Activated T-helper 1 cell treated with anti-CD3 and anti-CD28 coated beads, Interleukin-12 subunit alpha, Interleukin-12 subunit beta, Interleukin-2, Interleukin-4 antibody, amounts not matched to agents 30 ng/mL and 10 ng/mL and 1 ng/mL, durations not matched to agents 14 hours and 24 hours and 36 hours (primary cell): Measurements from ENCODE around the gene MTHFD2. TPM values are rescaled to one million over a fixed set of nuclear protein-coding genes. Genes with fewer than 3 reads are reported as not detected.

Experiments used
- DNase-seq: peaks from one replicate; pipeline ENCODE4 v3.0.0; 2021; ENCODE audit warnings: low spot score
- H3K27ac Mint-ChIP-seq: one replicate; pipeline ENCODE4 v1.8.0; 2021; ENCODE audit warnings: mild to moderate bottlenecking, mixed read lengths
- H3K27me3 Mint-ChIP-seq: one replicate; pipeline ENCODE4 v1.8.0; 2022; ENCODE audit warnings: mild to moderate bottlenecking, moderate library complexity, mixed read lengths; ENCODE audit not compliant: insufficient read depth
- H3K36me3 Mint-ChIP-seq: one replicate; pipeline ENCODE4 v1.8.0; 2021; ENCODE audit warnings: low read depth, mixed read lengths
- H3K4me1 Mint-ChIP-seq: one replicate; pipeline ENCODE4 v1.8.0; 2021; ENCODE audit warnings: low read depth, mixed read lengths
- H3K4me3 Mint-ChIP-seq: one replicate; pipeline ENCODE4 v1.8.0; 2021; ENCODE audit warnings: mild to moderate bottlenecking, moderate library complexity, mixed read lengths
- H3K9me3 Mint-ChIP-seq: one replicate; pipeline ENCODE4 v1.8.0; 2021; ENCODE audit warnings: mixed read lengths
- intact Hi-C: fragments of 100-400 bp; cut with micrococcal nuclease; formaldehyde crosslinking; loops from one replicate; pipeline ENCODE4 v1.15.1; 2024
- total RNA-seq: library from RNA; stranded (reverse); gene quantifications from 2 replicates; pipeline ENCODE4 v1.2.3, GENCODE V29; 2022

The MTHFD2 gene
- total RNA-seq, 1 donor from 2014 or later: 437 TPM

DNA sequence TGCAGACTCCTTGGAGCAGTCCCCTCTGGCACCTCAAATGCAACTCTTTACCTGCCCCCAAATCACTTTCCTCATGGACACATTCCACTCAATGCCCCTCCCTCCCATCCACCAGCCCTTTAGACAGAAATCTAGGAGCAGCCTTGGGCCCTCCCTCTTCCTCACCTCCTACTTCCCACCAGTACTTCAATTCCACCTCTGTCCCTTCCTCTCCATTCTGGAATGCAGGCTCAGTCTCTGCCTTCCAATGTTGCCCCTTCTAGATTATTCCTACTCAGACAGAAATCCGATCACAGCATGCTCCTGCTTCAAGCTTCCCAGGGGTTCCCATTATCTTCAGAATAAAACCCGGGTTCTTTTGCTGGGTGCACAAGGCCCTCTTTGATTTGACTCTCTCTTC, 62.1 kb downstream of the MTHFD2 start:
- H3K4me3 Mint-ChIP-seq: no peak overlapping the region
- no peaks in the 10 kb centered on the region for H3K4me1 Mint-ChIP-seq
- no peaks in the 10 kb centered on the region for H3K27me3 Mint-ChIP-seq
- intact Hi-C loops: no loop called here
- no peaks in the 10 kb centered on the region for H3K36me3 Mint-ChIP-seq
- no peak overlapping the region for H3K27ac Mint-ChIP-seq
- no peak for DNase-seq
- H3K9me3 Mint-ChIP-seq: no peaks in the 10 kb centered on the region

DNA sequence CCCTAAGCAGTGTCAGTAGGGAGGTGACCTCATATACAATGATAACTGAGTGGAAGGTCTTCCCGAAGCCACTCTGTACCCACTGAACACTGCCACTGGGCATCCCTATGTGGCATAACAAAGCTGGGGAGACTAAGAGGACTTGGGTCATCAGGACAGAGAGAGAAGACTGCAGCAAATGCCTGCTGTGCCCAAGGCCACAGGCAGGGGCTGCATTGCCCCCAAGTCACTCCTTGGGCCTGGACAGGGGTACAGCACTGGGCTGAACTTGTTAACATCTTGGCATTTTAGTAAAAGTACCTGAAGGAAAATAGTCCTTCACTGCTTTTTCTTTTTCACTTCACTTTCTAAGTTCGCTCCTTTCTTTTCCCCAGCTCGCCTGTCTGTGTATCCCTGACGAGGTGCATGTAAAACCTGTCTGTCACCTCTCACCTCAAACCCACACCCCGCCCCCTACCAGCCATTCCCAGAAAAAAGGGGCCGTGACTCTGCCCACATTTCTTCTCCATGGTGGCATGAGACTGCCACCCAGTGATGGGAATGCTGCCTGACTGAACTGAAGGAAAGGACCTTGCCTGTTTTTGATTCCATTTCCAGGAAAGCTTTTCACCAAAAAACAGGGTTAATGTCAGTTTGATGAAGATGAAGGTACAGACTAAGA, 62.9 kb downstream of the MTHFD2 start:
- no peaks in the 10 kb centered on the region for H3K36me3 Mint-ChIP-seq
- H3K4me1 Mint-ChIP-seq: no peaks in the 10 kb centered on the region
- DNase-seq: no peak
- intact Hi-C loops: no loop called here
- no peak overlapping the region for H3K27ac Mint-ChIP-seq
- no peak overlapping the region for H3K4me3 Mint-ChIP-seq
- no peaks in the 10 kb centered on the region for H3K9me3 Mint-ChIP-seq
- no peaks in the 10 kb centered on the region for H3K27me3 Mint-ChIP-seq

DNA sequence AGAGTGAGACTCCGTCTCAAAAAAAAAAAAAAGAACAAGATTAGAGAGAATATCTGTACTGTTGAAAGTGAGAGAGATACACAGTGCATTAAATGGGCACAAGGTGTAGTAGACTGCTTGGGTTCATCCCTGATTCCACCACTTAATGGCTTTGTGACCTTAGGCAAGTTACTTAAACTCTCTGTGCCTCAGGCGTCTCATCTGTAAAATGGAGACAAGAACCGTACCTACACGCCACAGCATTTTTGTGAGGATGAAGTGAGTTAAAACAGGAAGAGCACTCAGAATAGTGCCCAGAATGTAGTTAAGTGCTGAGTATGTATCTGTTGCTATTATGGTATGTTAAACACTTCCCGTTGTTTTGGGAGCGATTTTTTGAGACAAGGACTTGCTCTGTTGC, 64.3 kb downstream of the MTHFD2 start:
- Mint-ChIP-seq H3K9me3 (no peaks in the 10 kb centered on the region), H3K36me3 (no peaks in the 10 kb centered on the region), H3K27me3 (no peaks in the 10 kb centered on the region), H3K27ac (no peak overlapping the region), H3K4me1 (peaks cover 7% of the 10 kb centered on the region), H3K4me3 (no peak overlapping the region)
- intact Hi-C loops: no loop called here
- DNase-seq: no peak

DNA sequence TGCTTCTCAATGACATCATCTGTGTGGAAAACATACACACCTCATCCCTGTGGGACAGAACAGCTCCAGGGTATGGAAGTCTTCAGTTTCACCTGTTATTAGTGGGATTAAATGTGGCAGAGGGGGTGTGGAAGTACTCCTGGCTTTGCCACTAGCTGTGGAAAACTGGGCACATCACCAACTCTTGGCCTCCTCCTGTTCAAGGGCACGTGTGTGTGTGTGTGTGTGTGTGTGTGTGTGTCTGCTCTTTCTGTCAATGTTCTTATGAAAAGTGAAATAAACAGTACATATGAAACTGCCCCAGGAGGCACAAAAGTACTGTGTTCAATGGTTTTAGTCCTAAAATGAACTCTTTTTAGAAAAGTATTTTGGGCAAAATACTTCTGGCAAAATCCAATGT, 65.9 kb downstream of the MTHFD2 start:
- peaks cover 13% of the 10 kb centered on the region for H3K4me1 Mint-ChIP-seq
- H3K36me3 Mint-ChIP-seq: no peaks in the 10 kb centered on the region
- intact Hi-C loops: no loop called here
- H3K27ac Mint-ChIP-seq: no peak overlapping the region
- no peak overlapping the region for H3K4me3 Mint-ChIP-seq
- DNase-seq: no peak
- H3K9me3 Mint-ChIP-seq: no peaks in the 10 kb centered on the region
- H3K27me3 Mint-ChIP-seq: no peaks in the 10 kb centered on the region

DNA sequence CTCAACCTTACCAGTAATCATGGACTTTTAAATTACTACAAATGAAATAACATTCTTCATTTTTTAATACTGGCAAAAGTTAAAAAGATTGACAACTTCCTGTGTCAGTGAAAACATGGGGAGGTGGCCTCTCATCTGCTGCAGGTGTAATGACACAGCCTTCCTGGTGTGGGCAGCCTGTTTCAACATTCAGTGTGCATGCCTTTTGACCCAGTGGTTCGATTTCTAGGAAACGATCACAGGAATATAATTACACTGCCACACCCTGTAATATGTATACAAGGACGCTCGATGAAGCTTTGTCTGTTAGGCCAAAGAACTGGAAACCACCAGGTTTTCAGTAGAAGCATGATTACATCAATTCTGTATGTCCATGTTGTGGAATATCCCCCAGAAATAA, 68.7 kb downstream of the MTHFD2 start:
- intact Hi-C loops: loop anchor here (1.0 to 5.0 kb wide), 2 partner anchors 68 to 125 kb away; no protein-coding TSS in a partner anchor
- peaks cover 13% of the 10 kb centered on the region for H3K4me1 Mint-ChIP-seq
- no peaks in the 10 kb centered on the region for H3K9me3 Mint-ChIP-seq
- H3K27me3 Mint-ChIP-seq: peaks cover 2% of the 10 kb centered on the region
- H3K36me3 Mint-ChIP-seq: no peaks in the 10 kb centered on the region
- DNase-seq: peak; percentile 43
- no peak overlapping the region for H3K4me3 Mint-ChIP-seq
- peak overlapping the region; percentile 23 for H3K27ac Mint-ChIP-seq

Other genes with a start within 250 kb of the MTHFD2 start
- gene TET3, start 213.7 kb upstream of the MTHFD2 start, total RNA-seq: 19.2 and 20.5 TPM in 2 replicates
- gene BOLA3, start 50.7 kb upstream of the MTHFD2 start, total RNA-seq: 94.2 and 98.2 TPM in 2 replicates
- 207 and 221 TPM in 2 replicates for gene MOB1A, start 19.7 kb upstream of the MTHFD2 start, total RNA-seq
- gene SLC4A5, start 144.8 kb downstream of the MTHFD2 start, total RNA-seq: 0.47 and 0.71 TPM in 2 replicates
- gene DCTN1, start 181.7 kb downstream of the MTHFD2 start, total RNA-seq: 83.0 and 84.0 TPM in 2 replicates
- 1.9 and 2.4 TPM in 2 replicates for gene C2orf81, start 223.0 kb downstream of the MTHFD2 start, total RNA-seq
- gene WDR54, start 223.1 kb downstream of the MTHFD2 start, total RNA-seq: 56.4 and 58.6 TPM in 2 replicates
- gene RTKN, start 243.3 kb downstream of the MTHFD2 start, total RNA-seq: 4.0 and 4.2 TPM in 2 replicates